Colon (tissue), 2 donors: Measurements from ENCODE around the gene OGFRL1.

Source experiments
- FAIRE-seq: peaks from 2 replicates; lab custom pipeline; 2012; peaks lifted over from hg19 to GRCh38; lab: Jason Lieb, UNC
- donor health status: control.
- donor health status: control.

OGFRL1 gene

GRCh38 chr6:71334768-71335167 is 46.2 kb downstream of the OGFRL1 start:
- no peak for FAIRE-seq

GRCh38 chr6:71335544-71335943 is 46.9 kb downstream of the OGFRL1 start:
- FAIRE-seq: no peak

GRCh38 chr6:71336901-71337300 is 48.3 kb downstream of the OGFRL1 start:
- FAIRE-seq: no peak

GRCh38 chr6:71338540-71339316 is 50.1 kb downstream of the OGFRL1 start:
- FAIRE-seq: no peak

- FAIRE-seq: no peak
Measured at GRCh38 chr6:71342772-71343171, 54.2 kb downstream of the OGFRL1 start.

GRCh38 chr6:71345476-71346333 is 57.1 kb downstream of the OGFRL1 start:
- no peak for FAIRE-seq

GRCh38 chr6:71346334-71346694 is 57.7 kb downstream of the OGFRL1 start:
- FAIRE-seq: no peak

- no peak for FAIRE-seq
Measured at GRCh38 chr6:71347119-71347518, 58.5 kb downstream of the OGFRL1 start.

- peak; percentile 82 for FAIRE-seq
Measured at GRCh38 chr6:71349395-71349794, 60.8 kb downstream of the OGFRL1 start.

GRCh38 chr6:71349976-71350615 is 61.5 kb downstream of the OGFRL1 start:
- FAIRE-seq: peak; percentile 33

GRCh38 chr6:71351190-71351589 is 62.6 kb downstream of the OGFRL1 start:
- no peak for FAIRE-seq
